ENCODE data around the gene RANGRF.

Gene RANGRF

GRCh38 chr17:8273884-8274444 is 14.5 kb upstream of the RANGRF start:
- DNase-seq (ENCODE audit: low read depth in 1 of 2, low spot score in 1 of 2) = no peak

GRCh38 chr17:8274816-8275215 is 13.7 kb upstream of the RANGRF start:
- DNase-seq (ENCODE audit: low read depth in 1 of 2, low spot score in 1 of 2) = no peak

GRCh38 chr17:8275421-8276290 is 12.8 kb upstream of the RANGRF start:
- no peak for DNase-seq (ENCODE audit: low read depth in 1 of 2, low spot score in 1 of 2)

GRCh38 chr17:8277317-8277716 is 11.2 kb upstream of the RANGRF start:
- no peak for DNase-seq (ENCODE audit: low read depth in 1 of 2, low spot score in 1 of 2)

- DNase-seq (ENCODE audit: low read depth in 1 of 2, low spot score in 1 of 2) = no peak
These were observed 6.1 kb upstream of the RANGRF start for GRCh38 chr17:8282345-8282744.

- DNase-seq (ENCODE audit: low read depth in 1 of 2, low spot score in 1 of 2) = no peak
These were observed 5.1 kb upstream of the RANGRF start for GRCh38 chr17:8283356-8283755.

GRCh38 chr17:8284126-8284525 is 4.3 kb upstream of the RANGRF start:
- no peak for DNase-seq (ENCODE audit: low read depth in 1 of 2, low spot score in 1 of 2)

- no peak for DNase-seq (ENCODE audit: low read depth in 1 of 2, low spot score in 1 of 2)
These were observed 2.9 kb upstream of the RANGRF start for GRCh38 chr17:8285270-8286181.

- no peak for DNase-seq (ENCODE audit: low read depth in 1 of 2, low spot score in 1 of 2)
These were observed 677 bp upstream of the RANGRF start for GRCh38 chr17:8287651-8288335.

- no peak for DNase-seq (ENCODE audit: low read depth in 1 of 2, low spot score in 1 of 2)
These were observed 580 bp downstream of the RANGRF start for GRCh38 chr17:8289103-8289397.

- no peak for DNase-seq (ENCODE audit: low read depth in 1 of 2, low spot score in 1 of 2)
These were observed 1.6 kb downstream of the RANGRF start for GRCh38 chr17:8290043-8290442.

- DNase-seq (ENCODE audit: low read depth in 1 of 2, low spot score in 1 of 2) = no peak
These were observed 4.3 kb downstream of the RANGRF start for GRCh38 chr17:8292639-8293395.

GRCh38 chr17:8294361-8294760 is 5.9 kb downstream of the RANGRF start:
- no peak for DNase-seq (ENCODE audit: low read depth in 1 of 2, low spot score in 1 of 2)

GRCh38 chr17:8294814-8295316 is 6.4 kb downstream of the RANGRF start:
- no peak for DNase-seq (ENCODE audit: low read depth in 1 of 2, low spot score in 1 of 2)

- DNase-seq (ENCODE audit: low read depth in 1 of 2, low spot score in 1 of 2) = no peak
These were observed 11.8 kb downstream of the RANGRF start for GRCh38 chr17:8300226-8300625.

- peak; percentile 31 to 48 for DNase-seq (ENCODE audit: low read depth in 1 of 2, low spot score in 1 of 2)
These were observed 12.3 kb downstream of the RANGRF start for GRCh38 chr17:8300627-8301242.

GRCh38 chr17:8310601-8311123 is 22.2 kb downstream of the RANGRF start:
- no peak for DNase-seq (ENCODE audit: low read depth in 1 of 2, low spot score in 1 of 2)

- DNase-seq (ENCODE audit: low read depth in 1 of 2, low spot score in 1 of 2) = no peak
These were observed 22.8 kb downstream of the RANGRF start for GRCh38 chr17:8311131-8311790.

- DNase-seq (ENCODE audit: low read depth in 1 of 2, low spot score in 1 of 2) = no peak
These were observed 23.8 kb downstream of the RANGRF start for GRCh38 chr17:8312251-8312650.

Data from activated CD4-positive, alpha-beta T cell treated with anti-CD3 and anti-CD28 coated beads, Interleukin-2, amount 50 U/mL, for 24 hours (primary cell).